8988T (cell line): ENCODE data around the gene FASN.
"Not testable (repeated sequence)": the region's sequence is repeated elsewhere in the genome, so short reads cannot be mapped to it uniquely, and the experiment has no call there.

Experiments used
- DNase-seq: peaks from one replicate; pipeline ENCODE4 v3.0.0; 2011

The FASN gene

GRCh38 chr17:82098169-82098938 is at the start of gene FASN:
Gene FASN, minus strand, starts transcription at chr17:82098236. Its CDS starts 1,791 bp downstream, at chr17:82096445.
- DNase-seq, result peak; percentile 100

DNA sequence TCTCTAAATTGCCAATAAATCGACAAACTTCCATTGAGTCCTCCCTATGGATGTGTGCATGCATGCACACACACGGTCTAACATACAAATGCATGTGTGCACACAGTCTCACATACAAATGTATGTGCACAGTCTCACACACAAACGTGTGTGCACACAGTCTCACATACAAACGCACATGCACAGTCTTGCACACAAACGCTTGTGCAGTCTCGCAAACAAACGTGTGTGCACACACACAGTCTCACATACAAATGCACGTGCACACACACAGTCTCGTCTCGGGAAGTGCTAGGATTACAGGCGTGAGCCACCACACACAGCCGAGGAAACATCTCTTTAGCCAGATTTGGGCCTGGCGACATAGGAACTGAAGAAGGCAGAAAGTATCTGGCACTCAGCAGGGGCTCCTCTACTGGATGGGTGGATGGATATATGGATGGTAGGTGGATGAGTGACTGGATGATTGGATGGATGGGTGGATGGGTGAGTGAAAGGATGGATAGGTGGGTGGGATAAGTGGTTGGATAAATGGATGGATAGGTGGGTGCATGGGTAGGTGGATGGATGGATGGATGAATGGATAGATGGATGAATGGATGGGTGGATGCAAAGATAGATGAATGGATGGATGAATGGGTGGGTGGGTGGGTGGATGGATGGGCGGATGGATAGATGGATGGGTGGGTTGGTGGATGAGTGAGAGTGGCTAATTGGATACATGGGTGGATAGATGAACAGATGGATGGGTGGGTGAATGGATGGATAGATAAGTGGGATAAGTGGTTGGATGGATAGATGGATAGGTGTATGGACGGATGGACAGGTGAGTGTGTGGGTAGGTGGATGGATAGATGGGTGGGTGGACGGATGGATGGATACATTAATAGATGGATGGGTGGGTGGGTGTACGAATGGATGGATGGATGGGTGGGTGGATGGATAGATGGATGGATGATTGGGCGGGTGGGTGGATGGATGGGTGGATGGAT is 48.9 kb upstream of the FASN start:
- no peak for DNase-seq

DNA sequence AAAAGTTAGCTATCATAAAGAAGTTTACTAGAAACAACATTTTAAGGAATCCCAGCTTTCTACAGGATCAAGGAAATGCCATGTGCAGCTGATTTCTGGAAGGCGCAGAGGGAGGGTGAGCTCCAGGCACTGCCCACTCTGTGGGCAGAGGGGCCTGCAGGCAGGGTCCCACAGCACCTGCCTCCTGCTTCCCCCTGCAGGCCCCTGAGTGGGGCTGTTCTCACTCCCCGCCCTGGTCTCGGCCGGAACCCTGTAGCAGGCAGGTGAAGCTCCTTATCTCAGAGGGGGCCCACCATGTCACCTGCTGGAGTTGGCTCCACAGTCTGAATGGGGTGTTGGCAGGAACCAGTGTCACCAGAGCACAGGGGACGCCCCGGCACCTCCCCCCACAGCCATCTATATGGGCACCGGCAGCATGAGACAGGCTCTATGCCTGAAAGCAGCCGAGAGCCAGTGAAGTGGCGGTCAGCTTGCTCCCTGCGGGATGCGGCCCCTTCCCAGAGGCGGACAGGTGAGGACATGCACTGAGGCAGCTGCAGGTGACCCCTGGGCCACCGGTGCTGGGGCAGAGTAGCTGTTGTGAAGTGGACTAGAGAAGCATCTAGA is 47.6 kb upstream of the FASN start:
- no peak for DNase-seq

GRCh38 chr17:82143333-82143732 is 45.3 kb upstream of the FASN start:
- DNase-seq, result no peak

DNA sequence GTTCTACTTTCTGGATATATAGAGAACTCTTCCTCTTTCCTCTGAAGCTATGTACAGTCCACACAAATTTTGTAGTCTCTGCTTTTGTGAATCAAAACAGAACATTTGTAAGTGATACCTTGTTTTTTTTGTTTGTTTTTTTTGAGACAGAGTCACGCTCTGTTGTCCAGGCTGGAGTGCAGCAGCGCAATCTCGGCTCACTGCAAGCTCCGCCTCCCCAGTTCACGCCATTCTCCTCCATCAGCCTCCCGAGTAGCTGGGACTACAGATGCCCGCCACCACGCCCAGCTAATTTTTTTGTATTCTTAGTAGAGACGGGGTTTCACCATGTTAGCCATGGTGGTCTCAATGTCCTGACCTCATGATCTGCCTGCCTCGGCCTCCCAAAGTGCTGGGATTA is 41.9 kb upstream of the FASN start:
- DNase-seq, result not testable (repeated sequence)

DNA sequence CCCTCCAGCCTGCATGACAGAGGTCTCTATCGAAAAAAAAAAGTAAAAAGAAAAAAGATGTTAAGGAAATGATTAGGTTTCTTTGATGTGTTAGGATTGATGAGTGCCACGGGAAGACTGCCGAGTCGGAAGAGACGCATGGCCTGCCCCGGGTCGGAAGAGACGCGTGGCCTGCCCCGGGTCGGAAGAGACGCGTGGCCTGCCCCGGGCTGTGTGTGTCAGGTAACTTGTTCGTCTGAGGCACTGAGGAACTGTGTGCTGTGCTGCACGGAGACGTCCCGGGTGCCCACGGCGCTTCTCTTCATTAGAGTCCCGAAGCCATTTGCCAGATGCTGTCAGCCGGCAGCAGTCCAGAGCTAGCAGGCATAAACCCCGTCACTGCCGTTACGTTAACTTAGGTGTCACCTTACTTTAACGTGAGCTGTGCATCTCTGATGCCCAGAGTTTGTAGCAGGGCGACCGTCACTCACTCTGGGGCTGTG is 40.5 kb upstream of the FASN start:
- DNase-seq, result no peak

DNA sequence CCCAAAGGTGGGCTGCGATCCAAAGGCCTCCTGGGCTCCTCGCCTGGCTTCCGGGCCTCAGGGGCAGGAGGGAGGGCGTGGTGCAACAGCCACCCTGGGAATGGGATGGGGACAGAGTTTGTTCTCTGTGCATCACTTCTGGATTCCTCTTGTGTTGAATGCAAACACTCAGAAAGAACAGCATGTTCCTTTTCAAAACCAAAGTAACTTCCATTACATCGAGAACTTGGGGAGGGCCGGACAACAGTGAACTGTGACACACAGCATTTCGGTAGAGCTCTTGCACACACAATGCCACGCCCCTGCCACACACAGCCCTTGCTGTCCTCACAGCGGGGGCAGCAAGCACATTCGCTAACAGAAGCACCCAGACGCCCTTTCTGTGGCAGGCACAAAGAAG is 36.1 kb upstream of the FASN start:
- no peak for DNase-seq

DNA sequence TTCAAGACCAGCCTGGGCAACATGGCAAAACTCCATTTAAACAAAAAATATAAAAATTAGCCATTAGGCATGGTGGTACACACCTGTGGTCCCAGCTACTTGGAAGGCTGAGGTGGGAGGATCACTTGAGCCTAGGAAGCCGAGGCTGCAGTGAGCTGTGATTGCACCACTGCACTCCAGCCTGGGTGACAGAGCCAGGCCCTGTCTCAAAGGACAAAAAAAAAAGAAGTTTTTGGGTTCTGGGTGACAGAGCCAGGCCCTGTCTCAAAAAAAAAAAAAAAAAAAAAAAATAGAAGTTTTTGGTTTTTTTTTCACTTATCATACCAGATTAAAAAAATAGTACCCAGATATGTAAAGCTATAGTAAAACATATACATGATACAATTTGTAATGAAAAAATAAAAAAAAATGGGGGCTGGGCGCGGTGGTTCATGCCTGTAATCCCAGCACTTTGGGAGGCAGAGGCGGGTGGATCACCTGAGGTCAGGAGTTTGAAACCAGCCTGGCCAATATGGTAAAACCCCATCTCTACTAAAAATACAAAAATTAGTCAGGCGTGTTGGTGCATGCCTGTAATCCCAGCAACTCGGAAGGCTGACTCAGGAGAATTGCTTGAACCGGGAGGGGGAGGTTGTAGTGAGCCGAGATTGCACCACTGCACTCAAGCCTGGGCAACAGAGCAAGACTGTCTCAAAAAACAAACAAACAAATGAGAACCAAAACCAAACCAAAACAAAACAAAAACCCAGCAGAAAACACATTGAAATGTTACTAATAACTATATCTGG is 35.3 kb upstream of the FASN start:
- not testable (repeated sequence) for DNase-seq

GRCh38 chr17:82129095-82129494 is 31.1 kb upstream of the FASN start:
- no peak for DNase-seq

DNA sequence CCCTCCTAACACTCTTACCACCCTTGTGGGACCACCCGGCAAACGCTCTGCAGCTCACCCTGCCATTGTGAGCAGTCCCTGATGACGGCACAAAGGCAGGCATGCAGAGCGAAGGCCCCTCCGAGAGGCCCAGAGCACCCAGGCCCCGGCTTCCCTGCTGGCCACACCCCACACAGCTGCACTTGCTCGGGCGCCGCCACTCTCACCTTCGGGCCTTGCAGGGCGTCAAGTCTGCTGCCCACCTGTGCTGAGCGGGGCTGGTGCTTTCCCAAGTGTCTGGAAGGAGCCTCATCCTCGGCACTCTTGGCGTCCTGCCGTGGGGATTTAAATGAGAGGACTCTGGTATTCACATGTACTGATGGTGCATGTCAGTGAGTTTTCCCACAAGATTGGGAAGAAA is 30.3 kb upstream of the FASN start:
- DNase-seq, result no peak

DNA sequence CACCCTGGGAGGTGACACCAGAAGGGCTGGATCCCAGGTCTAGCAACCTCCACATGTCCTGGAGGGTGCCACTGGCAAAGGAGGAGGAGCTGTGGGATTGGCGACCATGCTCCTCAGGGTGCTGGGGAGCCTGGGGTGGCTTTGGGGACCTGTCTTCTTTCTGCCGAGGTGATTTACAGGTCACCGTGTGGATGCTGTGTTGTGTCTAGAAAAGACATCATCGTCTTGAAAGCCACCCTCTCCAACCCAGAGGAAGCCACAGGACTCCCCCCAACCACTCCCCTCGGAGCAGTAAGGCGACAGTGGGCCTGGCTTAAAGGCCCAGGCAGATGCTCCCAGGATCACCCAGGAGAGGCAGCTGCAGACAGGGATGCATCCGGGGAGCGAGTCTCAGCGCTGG is 29.7 kb upstream of the FASN start:
- no peak for DNase-seq

GRCh38 chr17:82127315-82127595 is 29.2 kb upstream of the FASN start:
- no peak for DNase-seq

DNA sequence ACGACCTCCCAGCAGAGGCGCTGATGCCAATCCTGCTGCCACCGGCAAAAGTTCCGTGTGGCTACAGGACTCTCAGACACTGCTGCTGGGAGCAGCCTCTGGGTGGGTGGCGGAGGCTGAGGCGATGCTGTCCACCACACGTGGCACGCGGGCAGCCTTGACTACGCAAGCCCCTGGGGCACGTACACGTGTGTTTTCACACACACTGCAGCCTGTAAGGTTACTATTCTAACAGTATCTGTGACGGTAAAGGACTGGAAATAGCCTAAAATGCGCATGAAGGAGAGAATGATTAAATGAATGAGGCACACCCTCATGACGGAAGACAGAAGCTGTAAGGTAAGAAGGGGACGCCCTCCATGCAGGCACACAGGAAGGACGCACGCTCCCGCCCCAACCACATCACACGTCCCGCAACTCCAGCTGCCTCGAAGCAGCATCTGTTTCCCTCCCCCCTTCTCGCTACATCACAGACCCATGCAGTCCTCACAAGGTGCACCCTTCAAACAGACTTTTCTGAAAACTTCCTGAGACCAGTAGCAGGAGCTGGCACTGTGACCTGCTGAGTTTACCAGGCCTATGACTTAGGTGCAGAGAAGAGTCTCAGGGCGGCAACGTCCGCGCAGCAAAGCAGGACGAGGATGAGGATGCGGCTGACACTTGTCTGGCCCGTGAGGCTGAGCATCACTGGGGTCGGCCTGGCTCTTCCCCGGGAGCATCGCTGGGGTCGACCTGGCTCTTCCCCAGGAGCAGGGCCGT is 28.7 kb upstream of the FASN start:
- no peak for DNase-seq

- no peak for DNase-seq
These were observed 26.1 kb upstream of the FASN start for GRCh38 chr17:82124101-82124500.

GRCh38 chr17:82121660-82122629 is 23.9 kb upstream of the FASN start:
- no peak for DNase-seq

DNA sequence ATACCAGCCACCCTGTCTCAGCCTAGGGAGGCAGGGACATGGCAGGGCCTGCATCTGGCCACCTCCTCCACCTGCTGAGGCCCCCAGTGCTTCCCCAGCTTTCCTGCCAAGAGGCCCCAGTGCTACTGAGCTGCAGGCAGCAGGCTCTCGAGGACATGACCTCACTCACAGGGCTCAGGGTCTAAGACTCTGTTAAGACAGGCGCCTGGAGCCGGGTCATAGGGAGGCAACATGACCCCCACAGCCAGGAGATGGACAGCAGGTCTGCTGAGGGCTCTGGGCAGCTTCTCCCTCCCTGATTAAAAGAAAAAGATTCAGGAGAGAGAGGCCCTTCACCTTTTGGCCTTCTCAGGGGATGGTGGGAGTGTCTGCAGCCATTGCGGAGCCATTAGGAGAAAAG is 23.2 kb upstream of the FASN start:
- no peak for DNase-seq

DNA sequence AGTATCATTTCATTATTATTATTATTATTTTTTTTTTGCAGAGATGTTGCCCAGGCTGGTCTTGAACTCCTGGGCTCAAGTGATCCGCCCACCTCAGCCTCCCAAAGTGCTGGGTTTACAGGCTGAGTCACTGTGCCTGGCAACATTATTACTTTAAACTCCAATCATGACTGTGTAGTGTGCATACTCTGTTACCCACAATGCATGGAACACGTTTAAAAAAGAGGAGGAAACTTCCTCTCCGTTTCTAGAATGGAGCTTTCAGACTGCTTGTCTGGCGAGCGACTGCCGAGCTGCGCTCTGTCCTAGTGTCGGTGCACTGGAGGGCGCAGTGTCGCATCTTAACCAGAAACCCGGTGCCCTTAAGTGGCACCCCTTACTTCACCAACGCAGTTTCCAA is 22.1 kb upstream of the FASN start:
- no peak for DNase-seq

DNA sequence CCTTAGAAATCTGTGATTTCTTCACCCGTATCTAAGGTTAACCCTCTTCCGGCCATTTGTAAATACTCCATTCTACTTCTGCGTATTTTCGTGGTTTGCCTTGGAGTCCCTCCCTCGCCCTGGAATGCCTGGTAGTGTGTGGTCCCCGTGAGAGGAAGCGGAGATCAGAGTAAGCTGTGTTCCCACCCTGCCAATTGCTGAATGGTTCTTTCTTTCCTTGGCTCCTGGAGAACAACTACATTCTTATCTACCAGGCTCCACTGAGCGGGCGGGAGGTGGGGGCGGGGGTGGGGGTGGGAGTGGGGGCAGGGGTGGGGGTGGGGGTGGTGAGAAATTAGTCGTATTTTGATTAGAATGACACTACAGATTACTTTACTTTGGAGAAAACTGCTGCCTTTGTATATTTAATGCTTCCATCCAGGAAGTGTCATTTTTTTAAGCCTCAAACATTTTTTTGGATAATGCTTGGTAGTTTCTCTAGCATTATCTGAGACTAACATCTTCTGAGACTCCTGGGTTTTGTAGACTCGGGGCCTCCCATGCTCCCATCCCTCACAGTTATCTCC is 20.9 kb upstream of the FASN start:
- no peak for DNase-seq

DNA sequence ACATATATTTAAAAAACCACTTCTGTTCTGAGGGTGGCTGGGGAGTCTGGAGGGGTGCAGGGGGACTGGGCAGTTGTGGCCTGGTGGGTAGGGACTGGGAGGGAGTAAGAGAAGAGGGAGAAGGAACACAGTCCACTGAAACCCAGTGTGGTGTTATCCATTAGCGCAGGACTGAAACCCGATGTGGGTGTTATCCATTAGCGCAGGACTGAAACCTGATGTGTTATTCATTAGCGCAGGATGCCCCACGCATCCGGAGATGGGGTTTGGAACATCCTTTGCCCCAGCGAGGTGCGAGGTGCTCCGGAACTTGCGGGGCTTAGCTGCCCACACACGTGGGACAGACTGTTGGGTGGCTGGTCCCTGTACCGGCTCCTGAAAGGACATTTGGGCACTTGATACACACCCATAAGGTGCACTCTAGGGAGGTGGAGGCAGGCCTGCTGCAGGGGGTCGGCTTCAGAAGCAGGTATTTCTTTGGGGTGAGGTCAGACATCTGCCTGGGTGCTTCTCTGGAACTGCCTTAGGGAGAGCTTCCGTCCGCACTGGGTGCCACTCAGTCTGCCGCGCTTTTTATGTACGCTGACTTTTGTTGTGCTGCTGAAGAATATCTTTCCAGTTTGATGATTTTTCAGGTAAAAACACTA is 20.3 kb upstream of the FASN start:
- no peak for DNase-seq
